EL (cell line): ENCODE data around the gene SALL1.

Source experiments
- DNase-seq: peaks from one replicate; pipeline ENCODE4 v3.0.0-alpha.2; 2016

The SALL1 gene

GRCh38 chr16:51107742-51108141 lies 43.3 kb downstream of the SALL1 start:
- DNase-seq: no peak

- DNase-seq: no peak
Measured at GRCh38 chr16:51106535-51106934, 44.5 kb downstream of the SALL1 start.

GRCh38 chr16:51103590-51103989 lies 47.5 kb downstream of the SALL1 start:
- no peak for DNase-seq

GRCh38 chr16:51097729-51098128 lies 53.3 kb downstream of the SALL1 start:
- no peak for DNase-seq

- no peak for DNase-seq
Measured at GRCh38 chr16:51095890-51096626, 55.0 kb downstream of the SALL1 start.

- no peak for DNase-seq
Measured at GRCh38 chr16:51095084-51095881, 55.8 kb downstream of the SALL1 start.

GRCh38 chr16:51093726-51094280 lies 57.3 kb downstream of the SALL1 start:
- no peak for DNase-seq
